Measurements from ENCODE around the gene GALT.

DNA sequence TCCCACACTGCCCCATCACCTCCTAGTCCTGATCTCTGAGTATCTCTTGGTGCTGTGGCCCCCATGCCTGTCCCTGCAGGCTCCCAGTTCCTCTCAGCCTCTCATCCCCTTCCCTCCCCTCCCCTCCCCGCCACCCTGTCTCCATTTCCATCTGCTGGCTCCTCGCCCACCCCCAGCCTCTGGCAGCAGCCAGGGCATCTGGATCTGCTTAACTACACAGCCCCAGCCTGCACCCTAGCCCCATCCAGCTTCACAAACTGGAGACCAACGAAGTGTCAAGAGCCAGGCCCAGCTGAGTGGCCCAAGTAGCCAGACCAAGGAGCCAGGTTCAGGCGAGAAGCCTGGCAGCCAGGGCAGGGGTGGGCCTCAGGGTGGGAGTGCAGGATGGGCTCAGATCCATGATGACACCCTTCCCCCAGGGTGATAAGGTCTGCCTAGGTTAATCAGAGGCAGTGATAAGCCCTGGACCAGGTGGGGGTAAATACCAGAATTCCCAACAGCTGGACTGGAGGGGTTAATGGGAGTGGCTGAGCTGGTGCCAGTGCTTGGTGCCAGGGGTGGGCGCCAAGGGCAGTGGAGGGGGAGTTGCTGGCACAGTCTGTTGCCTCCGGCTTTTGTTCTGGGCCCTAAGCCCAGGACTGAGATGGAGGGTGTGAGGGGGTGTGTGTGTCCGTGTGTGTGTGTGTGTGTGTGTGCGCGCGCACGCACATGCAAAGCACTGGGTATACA, 8.0 kb downstream of the GALT start:
- TF ChIP-seq CTCF (conservative IDR thresholded peaks at IDR 0.05; ENCODE audit: low read depth in 2 of 2): no peak
- no peak for TF ChIP-seq EZH2 (IDR thresholded peaks at IDR 0.05; ENCODE audit: low read depth, unreplicated experiment)
- no peak for TF ChIP-seq CREB1 (CRISPR knock-in tag; IDR thresholded peaks at IDR 0.05; ENCODE audit: low read depth)
